Activated CD4-positive, alpha-beta T cell treated with anti-CD3 and anti-CD28 coated beads for 4 hours (primary cell): ENCODE measurements around the gene PARP16.

Experiments
- DNase-seq, 2 donors: peaks; one replicate each; pipeline ENCODE4 v3.0.0-alpha.2; 2020

The PARP16 gene

DNA sequence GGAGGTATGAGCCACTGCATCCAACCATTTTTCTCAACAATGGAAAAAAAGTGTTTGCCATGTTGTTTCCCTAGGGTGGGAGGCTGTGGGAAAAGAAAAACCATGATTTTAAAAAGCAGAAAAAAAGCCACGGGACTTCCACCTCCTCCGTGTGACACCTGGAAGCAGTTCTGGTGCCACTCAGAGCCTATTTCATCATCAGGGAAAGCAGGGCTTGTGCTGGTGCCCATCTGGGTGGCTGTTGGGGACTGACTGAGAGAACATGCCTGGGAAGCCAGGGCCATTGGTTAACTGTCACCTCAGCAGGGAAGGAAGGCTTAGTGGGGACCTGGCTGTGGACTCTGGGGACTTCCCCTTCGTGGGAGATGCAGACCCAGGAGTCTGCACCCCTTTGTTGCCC, 25.1 kb upstream of the PARP16 start:
- no peak for DNase-seq

DNA sequence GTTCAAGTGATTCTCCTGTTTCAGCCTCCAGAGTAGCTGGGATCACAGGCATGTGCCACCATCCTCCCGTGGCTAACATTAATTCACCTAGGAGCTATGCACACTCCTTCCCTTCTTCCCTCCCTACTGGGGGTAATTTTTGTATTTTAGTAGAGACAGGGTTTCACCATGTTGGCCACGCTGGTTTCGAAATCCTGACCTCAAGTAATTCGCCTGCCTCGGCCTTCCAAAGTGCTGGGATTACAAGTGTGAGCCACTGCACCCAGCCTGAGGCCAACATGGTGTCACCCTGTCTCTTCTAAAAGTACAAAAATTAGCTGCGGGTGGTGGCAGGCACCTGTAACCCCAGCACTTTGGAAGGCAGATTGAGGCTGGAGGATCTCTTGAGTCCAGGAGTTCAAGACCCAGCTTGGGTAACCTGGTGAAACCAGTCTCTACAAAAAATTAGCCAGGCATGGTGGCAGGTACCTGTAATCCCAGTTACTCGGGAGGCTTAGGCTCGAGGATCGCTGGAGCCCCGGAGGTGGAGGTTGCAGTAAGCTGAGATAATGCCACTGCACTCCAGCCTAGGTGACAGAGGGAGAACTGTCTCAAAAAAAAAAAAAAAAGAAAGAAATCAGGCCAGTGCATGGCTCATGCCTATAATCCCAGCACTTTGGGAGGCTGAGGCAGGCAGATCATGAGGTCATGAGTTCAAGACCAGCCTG, 23.9 kb upstream of the PARP16 start:
- no peak for DNase-seq

DNA sequence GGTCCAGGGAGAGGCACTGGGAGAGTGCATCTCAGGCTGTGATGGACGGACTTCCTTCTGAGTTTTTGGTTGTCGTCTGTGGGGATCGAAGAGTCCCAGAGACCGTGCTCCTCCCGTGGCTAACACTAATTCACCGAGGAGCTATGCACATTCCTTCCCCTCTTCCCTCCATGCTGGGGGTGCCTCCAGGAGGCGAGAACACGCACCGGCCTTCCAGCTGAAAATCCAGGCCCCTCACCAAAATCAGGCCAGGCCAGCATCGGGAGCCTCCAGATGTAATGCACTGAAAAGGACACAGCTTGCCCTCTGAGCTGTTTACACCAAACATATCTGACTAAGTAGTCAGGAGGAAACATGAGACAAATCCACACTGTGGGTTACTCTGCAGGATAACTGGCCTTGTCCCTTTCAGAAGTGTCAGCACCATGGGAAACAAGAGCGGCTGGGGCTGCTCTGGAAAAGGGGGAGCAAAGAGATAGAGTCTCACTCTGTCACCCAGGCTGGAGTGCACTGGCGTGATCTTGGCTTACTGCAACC, 23.3 kb upstream of the PARP16 start:
- no peak for DNase-seq

DNA sequence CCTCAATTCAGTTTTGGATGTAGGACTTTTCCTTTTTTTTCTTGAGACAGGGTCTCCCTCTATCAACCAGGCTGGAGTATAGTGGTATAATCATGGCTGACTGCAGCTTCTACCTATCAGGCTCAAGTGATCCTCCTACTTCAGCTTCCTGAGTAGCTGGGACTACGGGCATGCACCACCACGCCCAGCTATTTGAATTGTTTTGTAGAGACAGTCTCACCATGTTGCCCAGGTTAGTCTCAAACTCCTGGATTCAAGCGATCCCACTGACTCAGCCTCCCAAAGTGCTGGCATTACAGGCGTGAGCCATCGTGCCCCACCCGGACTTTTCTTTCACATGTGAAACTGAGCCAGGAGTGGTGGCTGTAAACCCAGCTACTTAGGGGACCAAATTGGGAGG, 21.3 kb upstream of the PARP16 start:
- DNase-seq: no peak

DNA sequence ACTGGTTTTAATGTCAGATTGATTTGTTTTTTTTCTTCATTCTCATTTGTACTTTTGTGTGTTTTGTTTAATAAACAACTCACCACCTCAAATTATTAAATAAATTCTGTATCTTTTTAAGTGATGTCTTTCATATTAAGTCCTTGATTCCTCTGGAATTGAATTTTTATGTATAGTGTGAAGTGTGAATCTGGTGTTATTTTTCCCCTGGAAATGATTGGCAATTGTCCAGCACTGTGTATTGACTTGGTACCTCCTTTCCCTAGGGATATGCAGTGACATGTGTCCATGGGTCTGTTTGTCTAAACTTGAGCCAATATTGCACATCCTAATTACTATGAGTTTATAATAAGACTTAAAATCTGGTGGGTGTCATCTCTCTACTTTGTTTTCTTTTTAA, 19.9 kb upstream of the PARP16 start:
- no peak for DNase-seq

DNA sequence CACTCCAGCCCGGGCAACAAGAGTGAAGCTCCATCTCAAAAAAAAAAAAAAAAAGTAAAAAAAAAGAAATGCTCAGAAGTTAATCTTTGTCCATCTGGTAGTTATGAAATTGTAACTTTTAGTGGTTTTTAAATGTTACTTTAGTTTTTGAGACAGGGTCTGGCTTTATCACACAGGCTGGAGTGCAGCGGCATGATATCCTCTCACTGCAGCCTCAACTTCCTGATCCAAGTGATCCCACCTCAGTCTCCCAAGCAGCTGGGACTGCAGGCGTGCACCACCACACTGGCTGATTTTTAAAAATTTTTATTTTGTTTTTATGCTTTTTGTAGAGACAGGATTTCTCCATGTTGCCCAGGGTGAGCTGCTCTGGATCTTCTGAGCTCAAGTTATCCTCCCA, 19.1 kb upstream of the PARP16 start:
- no peak for DNase-seq

DNA sequence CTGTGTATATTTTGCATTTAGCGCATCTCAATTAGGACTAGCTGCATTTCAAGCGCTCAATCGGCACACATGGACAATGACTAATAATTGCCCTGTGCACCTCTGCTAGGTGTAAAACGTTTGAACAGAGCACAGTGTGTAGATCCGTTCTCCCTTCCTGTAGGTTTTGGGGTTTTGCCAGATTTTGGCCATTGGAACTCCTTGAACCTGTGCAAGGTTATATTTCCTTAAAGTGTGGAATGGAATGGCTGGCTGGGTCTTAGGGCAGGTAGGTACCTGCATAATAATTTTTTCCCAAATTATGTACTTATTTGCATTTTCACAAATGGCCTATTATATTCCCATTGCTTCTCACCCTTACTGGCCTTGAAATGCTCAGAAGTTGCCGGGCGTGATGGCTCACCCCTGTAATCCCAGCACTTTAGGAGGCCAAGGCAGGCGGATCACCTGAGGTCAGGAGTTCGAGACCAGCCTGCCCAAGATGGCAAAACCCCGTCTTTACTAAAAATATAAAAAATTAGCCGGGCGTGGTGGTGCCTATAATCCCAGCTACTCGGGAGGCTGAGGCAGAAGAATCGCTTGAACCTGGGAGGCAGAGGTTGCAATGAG, 18.6 kb upstream of the PARP16 start:
- DNase-seq: no peak

DNA sequence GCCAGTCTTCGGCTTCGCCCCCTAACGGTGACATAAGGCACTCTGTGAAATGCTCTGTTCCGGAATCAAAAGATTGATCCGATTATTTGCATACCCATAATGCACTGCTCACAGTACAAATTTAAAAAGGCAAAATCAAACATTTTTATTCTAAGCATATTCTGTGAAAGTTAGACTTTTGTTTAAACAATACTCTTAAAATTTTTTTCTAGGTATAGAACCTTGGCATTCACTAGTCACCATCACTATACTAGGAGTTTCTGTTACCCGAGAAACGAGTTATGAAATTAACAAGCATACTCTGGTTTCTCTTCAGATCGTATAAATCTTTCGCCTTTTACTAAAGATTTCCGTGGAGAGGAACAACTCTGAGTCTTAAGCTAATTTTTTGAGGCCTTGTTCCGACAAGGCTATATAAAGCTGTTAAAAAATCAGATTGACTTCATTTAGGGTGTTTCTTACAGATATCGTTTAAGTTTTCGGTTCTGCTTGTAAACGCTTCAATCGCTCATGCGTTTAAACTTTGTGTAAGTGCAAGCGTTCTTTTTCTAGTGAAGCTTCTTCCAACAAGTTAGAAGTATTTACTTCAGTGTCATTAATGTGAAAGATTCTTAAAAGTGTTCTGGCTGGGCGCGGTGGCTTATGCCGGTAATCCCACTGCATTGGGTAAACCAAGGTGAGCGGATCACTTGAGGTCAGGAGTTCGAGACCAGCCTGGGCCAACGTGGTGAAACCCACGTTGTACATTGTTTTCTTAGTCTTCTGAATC, 17.9 kb upstream of the PARP16 start, which contains the start of gene RNU5B-1:
RNU5B-1 (plus strand) TSS at position 297 of the 769 bp plus-strand sequence.
- DNase-seq: peak; percentile 72 to 74

DNA sequence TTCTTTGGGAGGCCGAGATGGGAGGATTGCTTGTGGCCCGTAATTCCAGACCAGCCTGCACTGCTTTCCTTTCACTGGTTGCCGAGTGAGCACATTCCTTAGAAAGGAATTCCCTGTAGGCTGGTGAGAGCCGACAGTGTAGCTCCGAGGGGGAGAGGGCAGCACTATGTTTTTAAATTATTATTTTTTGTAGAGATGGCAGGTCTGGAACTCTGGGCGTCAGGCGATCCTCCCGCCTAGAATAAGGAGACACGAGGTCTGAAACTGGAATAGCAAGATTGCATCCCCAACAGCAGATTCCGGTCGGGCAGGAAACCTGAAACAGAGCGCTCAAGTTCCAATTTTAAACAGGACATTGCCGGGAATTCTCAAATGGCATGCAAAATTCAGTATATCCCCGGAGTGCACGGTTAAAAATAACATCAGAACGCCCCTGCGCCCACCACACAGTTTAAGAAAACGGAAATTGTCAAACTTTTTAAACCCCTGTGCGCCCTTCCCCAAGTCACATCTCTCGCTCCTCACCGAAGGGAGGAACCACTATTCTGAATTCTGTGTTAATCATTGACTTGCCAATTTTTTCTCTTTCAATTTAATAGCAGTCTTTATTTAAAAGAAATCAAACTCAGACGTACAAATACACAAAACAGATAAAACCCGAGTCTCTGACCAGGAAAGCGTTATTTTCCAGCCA, 17.2 kb upstream of the PARP16 start:
- DNase-seq: peak in 1 of 2 donors; percentile 9

DNA sequence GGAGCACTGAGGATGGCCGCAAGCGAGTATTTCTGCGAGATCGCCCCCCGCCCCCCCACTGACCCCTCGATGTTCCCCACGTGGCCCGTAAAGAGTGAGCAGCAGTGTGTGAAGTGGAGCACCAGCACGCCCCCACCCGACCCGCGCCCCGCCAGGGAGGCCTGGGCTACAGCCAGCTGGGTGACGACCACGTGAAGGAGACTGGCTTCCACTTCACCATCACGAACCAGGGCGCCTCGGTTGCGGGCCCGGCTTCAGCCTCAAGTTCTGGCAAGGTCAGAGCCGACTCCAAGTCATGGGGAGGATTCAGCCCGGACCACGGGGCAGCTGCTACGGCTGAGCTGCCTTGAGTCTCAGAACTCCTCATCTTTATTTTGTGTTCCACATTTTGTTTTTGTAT, 15.4 kb upstream of the PARP16 start:
- no peak for DNase-seq

DNA sequence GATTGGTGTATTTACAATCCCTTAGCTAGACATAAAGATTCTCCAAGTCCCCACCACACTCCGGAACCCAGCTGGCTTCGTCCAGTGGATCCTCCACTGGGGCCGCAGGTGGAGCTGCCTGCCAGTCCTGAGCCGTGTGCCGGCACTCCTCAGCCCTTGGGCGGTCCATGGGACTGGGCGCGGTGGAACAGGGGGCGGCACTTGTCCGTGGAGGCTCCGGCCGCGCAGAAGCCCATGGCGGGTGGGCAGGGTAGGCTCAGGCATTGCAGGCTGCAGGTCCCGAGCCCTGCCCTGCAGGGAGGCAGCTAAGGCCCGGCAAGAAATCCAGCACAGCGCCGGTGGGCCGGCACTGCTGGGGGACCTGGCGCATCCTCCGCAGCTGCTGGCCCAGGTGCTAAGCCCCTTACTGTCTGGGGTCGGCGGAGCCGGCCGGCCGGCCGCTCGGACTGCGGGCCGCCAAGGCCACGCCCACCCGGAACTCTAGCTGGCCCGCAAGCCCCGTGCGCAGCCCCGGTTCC, 14.3 kb upstream of the PARP16 start:
- DNase-seq: no peak

DNA sequence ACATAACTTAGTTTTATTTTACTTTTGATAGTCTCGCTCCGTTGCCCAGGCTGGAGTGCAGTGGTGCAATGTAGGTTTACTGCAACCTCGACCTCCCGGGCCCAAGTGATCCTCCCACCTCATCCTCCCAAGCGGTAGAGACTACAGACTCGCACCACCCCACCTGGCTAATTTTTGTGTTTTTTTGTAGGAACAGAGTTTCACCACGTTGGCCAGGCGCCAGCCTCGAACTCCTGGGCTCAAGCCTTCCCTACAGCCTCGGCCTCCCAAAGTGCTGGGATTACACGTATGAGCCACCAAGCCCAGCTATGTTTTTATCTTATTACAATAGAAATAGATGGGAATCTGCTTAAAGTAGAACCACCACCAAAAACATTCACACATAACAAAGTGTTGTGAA, 12.0 kb upstream of the PARP16 start:
- no peak for DNase-seq

DNA sequence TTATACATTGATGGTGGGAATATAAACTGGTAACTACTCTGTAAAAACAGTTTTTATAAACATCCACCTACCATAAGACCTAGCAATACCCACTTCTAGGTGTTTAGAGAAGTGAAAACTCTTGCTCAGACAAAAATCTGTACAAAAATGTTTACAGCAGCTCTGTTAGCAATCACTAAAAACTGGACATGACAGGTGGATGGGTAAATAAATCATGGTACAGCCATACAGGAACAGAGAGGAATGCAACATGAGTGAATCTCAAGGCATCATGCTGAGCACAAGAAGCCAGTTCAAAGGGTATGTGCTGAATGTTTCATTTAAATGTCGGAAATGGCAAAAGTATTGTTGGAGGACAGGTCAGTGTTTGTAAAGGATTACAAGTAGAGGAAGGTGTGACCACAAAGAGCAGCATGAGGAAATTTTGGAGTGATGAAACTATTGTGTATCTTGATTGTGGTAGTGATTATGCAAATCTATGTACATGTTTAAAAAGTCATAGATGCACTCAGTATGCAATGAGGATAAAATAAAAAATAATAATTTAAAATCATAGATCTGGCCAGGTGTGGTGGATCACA, 6.3 kb upstream of the PARP16 start:
- DNase-seq: no peak

DNA sequence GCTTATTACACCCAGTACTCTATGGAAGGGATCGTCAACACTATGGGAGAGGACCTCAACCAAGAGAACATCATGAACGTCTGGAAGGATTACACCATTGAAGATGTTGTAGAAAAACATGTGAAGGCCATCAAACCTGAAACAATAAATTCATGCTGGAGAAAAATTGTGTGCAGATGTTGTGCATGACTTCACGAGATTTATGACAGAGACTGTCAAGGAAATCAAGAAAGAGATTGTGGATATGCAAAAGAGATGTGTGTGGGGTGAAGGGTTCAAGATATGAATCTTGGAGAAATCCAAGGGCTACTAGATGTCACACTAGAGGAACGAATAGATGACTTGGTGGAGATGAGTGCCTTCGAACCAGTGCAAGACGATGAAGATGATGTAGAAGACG, 3.5 kb upstream of the PARP16 start:
- DNase-seq: no peak

DNA sequence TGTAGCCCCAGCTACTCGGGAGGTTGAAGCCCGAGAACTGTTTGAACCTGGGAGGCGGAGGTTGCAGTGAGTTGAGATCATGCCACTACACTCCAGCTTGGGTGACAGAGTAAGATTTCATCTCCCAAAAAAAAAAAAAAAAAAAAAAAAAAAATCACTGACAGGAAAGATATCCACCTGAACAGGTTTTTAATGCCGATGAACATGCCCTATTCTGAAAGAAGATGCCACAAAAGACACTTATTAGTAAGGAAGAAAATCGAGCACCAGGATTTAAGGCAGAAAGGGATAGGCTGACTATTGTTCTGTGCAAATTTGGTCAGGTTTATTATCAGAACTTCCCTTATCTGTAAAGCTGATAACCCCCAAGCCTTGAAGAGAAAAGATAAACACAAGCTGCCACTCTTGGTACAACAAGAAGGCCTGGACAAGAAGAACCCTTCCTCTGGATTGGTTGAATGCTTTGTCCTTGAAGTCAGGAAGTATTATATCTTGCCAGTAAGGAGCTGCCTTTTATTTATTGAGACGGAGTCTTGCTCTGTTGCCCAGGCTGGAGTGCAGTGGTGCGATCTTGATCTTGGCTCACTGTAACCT, 2.7 kb upstream of the PARP16 start:
- DNase-seq: no peak

DNA sequence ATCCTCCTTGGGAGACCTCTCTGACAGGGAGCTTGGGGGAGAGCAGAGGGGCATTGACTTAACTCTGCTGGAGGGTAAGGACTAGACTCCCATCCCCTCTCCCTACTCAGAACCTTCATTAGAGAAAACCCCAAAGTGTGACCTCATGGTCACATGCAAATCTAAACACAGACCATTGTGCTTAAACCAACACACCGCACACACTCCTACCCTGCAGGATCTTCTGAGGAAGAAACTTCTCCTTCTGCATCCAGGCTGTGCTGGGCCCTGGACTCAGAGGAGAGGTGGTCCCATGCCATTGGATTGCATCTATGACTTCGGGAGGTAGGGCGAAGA, 805 bp upstream of the PARP16 start:
- no peak for DNase-seq

DNA sequence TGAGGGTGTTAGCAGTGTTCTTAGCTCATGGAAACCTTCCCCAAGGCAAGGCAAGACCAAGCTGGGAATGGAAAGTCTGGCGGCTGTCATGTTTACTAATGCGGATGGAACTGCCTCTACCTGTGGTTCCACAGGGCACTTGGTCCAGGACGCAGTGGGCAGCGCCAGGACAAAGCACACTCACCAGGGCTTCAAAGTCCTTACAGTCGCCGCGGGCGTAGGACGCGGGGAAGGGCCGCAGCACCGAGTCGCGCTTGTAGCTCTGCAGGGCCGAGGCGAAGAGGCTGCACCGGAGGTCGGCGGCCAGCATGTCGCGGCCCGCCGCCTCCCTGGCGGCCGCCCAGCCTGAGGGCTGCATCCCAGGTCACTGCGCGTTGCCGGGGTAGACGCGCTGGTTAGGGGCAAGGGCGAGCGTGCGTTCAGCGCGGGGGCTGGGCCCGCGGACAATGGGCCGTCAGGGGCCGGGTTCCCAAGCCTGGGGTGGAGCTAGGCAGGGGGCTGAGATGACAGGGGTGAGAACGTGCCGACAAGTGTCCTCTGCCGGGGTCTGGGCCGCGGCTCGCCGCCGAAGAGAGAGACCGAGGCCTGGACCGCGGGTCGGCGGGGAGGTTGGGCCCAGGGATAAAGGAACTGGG, 497 bp downstream of the PARP16 start:
- DNase-seq: no peak

DNA sequence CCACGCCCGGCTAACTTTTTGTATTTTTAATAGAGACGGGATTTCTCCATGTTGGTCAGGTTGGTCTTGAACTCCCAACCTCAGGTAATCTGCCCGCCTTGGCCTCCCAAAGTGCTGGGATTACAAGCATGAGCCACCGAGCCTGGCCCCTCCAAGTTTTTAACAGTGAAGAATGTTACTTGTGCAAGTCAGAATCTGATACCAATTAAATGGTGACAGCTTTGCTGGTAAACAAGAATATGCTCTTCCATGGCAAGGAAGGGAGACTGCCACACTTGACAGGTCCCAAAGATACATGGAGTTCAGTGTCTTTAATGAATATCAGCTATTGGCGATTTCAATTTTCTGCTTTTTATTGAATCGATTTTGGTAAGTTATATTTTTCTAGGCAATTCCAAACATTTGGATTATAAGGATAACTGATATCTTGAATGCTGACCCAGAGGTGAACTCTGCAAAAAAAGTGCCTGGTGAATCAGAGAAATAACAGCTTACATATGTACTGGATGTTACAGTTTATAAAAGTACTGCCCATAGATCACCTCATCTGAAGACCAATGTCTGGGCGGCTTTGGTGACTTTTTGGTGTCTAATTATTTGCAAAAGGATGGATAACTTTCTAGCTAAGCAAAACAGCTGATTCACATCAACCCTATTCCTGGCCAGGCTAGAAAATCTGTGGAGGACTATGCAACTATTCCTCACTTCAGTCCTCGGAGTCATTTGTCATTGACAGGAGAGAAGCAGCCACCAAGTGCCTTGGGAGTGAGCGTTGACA, 1.2 kb downstream of the PARP16 start:
- no peak for DNase-seq

DNA sequence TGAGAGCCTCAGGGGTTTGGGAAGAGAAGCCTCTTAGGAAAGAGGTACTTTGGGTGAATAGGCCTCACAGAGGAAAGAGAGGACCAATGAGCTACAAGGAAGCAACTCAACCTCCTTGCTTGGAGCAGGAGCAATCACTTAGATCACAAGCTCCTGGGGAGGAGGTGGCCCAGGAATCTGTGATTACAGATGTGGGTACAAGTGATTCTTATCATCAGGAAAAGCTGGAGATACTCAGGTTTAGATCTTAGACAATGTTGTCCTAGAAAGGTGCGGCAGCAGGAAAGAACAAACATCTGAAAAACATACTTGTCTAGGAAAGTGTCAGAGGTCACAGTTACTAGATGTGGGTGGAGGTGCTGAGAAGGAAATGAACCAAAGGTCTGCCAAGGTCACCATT, 8.2 kb downstream of the PARP16 start:
- no peak for DNase-seq

DNA sequence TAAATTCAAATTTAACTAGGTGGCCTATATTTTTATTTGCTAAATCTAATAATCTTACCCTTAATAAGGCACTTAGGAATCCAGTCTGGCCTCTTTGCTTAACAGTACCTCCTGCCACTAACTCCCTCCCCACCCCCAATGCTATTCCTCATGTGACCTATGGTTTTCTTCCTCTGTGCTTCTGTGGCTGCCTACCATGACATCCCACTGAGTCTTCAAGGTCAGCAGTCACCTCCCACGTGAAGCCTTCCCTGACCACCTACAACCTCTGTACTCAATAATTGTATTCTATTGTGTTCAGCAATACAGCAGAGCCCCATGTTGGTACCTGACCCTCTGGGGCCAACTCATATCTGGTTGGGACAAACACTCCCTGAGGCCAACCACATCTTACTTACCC, 9.7 kb downstream of the PARP16 start:
- no peak for DNase-seq

DNA sequence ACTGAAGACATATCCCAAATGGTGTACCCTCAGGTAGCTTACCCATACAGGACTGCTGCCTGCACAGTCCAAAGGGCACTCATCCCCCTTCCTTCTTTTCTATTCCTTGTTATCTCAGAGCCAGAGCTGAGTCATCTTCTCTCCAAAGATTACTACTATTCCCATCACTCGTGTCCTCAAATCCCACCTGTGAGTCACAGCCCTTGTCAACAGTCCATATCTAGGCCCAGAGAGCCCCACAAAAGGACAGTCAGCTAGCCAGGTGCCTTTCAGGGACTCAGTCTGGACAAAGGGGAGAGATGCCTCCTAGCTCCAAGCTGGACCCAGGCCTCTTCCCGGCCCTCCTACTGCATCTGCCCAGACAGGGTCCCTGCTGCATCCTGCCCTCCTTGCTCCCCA, 11.0 kb downstream of the PARP16 start:
- no peak for DNase-seq
